HG03432 (cell line): ENCODE results near the gene ARHGEF37.
"Not testable (repeated sequence)": the region's sequence is repeated elsewhere in the genome, so short reads cannot be mapped to it uniquely, and the experiment has no call there.

Experiments
- ATAC-seq: cut with Tn5 transposase; IDR thresholded peaks from one replicate; pipeline ENCODE4 v1.9.1; 2021; ENCODE audit warnings: mild to moderate bottlenecking, moderate library complexity; ENCODE audit not compliant: unreplicated experiment

ARHGEF37 gene

GRCh38 chr5:149581192-149581861 lies at the start of gene ARHGEF37:
TSS of gene ARHGEF37 (plus strand) at chr5:149581498. CDS start at chr5:149597770, 16,272 bp downstream.
- no peak for ATAC-seq

- ATAC-seq: no peak
Measured at GRCh38 chr5:149532413-149532812, 48.9 kb upstream of the ARHGEF37 start.

GRCh38 chr5:149535787-149536186 lies 45.5 kb upstream of the ARHGEF37 start:
- ATAC-seq: not testable (repeated sequence)

GRCh38 chr5:149537374-149537975 lies 43.8 kb upstream of the ARHGEF37 start:
- no peak for ATAC-seq

GRCh38 chr5:149540089-149540488 lies 41.2 kb upstream of the ARHGEF37 start:
- no peak for ATAC-seq

GRCh38 chr5:149541893-149542292 lies 39.4 kb upstream of the ARHGEF37 start:
- no peak for ATAC-seq

GRCh38 chr5:149543361-149544027 lies 37.8 kb upstream of the ARHGEF37 start:
- ATAC-seq: no peak

GRCh38 chr5:149544028-149544420 lies 37.3 kb upstream of the ARHGEF37 start:
- ATAC-seq: no peak

GRCh38 chr5:149545327-149545726 lies 36.0 kb upstream of the ARHGEF37 start:
- ATAC-seq: no peak

- no peak for ATAC-seq
Measured at GRCh38 chr5:149546974-149547373, 34.3 kb upstream of the ARHGEF37 start.

- ATAC-seq: peak; percentile 23
Measured at GRCh38 chr5:149549461-149550267, 31.6 kb upstream of the ARHGEF37 start.

- ATAC-seq: no peak
Measured at GRCh38 chr5:149550268-149550583, 31.1 kb upstream of the ARHGEF37 start.

- ATAC-seq: peak; percentile 4
Measured at GRCh38 chr5:149550594-149551226, 30.6 kb upstream of the ARHGEF37 start.

GRCh38 chr5:149551227-149552037 lies 29.9 kb upstream of the ARHGEF37 start, which contains the start of gene CSNK1A1:
TSS of gene CSNK1A1 (minus strand) at chr5:149551439. CDS start at chr5:149550964, 475 bp downstream.
- peak; percentile 93 for ATAC-seq

- ATAC-seq: no peak
Measured at GRCh38 chr5:149552038-149552494, 29.2 kb upstream of the ARHGEF37 start.

GRCh38 chr5:149552553-149553160 lies 28.6 kb upstream of the ARHGEF37 start:
- no peak for ATAC-seq

GRCh38 chr5:149559706-149560105 lies 21.6 kb upstream of the ARHGEF37 start:
- no peak for ATAC-seq

- ATAC-seq: peak; percentile 58
Measured at GRCh38 chr5:149561848-149562247, 19.4 kb upstream of the ARHGEF37 start.

GRCh38 chr5:149563466-149563865 lies 17.8 kb upstream of the ARHGEF37 start:
- ATAC-seq: no peak
